ENCODE data around the gene MYL9.

DNA sequence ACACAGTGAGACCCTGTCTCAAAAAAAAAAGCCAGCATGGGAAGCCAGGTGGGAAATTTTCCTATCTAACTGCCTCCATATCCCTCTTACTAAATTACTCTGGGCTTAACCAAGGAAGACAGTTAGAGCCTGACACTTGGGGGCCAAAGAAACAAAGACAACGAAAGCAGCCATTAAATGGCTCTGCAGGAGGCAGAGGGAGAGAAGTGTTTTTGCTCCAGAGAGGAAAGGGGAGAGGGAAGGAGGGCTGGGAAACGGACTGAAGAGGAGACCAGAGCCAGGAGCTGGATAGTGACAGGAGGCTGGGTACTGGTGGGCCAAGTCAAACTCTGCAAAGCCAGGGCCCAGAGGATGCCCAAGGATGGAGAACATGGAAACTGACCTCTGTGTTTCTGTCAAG is 21.4 kb downstream of the MYL9 start:
- TF ChIP-seq MLLT1 (IDR thresholded peaks at IDR 0.05) (no peak), ZNF24 (IDR thresholded peaks at IDR 0.05) (no peak), PBX3 (IDR thresholded peaks at IDR 0.05; ENCODE audit: insufficient replicate concordance, low read depth, low read length) (no peak), SMAD1 (IDR thresholded peaks at IDR 0.05; ENCODE audit: low read depth, partially characterized antibody) (no peak), TARDBP (IDR thresholded peaks at IDR 0.05; ENCODE audit: borderline replicate concordance) (no peak), HCFC1 (IDR thresholded peaks at IDR 0.05; ENCODE audit: low read length) (no peak), TCF12 (IDR thresholded peaks at IDR 0.05; ENCODE audit: low read depth, low read length) (no peak), SRF (IDR thresholded peaks at IDR 0.05; ENCODE audit: low read depth in 2 of 2, low read length in 2 of 2) (no peak)
- TF ChIP-seq, protein P1, sequence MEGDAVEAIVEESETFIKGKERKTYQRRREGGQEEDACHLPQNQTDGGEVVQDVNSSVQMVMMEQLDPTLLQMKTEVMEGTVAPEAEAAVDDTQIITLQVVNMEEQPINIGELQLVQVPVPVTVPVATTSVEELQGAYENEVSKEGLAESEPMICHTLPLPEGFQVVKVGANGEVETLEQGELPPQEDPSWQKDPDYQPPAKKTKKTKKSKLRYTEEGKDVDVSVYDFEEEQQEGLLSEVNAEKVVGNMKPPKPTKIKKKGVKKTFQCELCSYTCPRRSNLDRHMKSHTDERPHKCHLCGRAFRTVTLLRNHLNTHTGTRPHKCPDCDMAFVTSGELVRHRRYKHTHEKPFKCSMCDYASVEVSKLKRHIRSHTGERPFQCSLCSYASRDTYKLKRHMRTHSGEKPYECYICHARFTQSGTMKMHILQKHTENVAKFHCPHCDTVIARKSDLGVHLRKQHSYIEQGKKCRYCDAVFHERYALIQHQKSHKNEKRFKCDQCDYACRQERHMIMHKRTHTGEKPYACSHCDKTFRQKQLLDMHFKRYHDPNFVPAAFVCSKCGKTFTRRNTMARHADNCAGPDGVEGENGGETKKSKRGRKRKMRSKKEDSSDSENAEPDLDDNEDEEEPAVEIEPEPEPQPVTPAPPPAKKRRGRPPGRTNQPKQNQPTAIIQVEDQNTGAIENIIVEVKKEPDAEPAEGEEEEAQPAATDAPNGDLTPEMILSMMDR (IDR thresholded peaks at IDR 0.05 in 2 of 3, conservative IDR thresholded peaks at IDR 0.05 in 1 of 3; ENCODE audit: control insufficient read depth in 2 of 3, extremely low read depth in 1 of 3, insufficient read depth in 1 of 3, low read depth in 3 of 3, low read length in 3 of 3), result no peak

Measured in GM12878 (cell line).